WTC11 (cell line): ENCODE data around the gene NR3C2. TPM values are rescaled to one million over a fixed set of nuclear protein-coding genes. Genes with fewer than 3 reads are reported as not detected.

ENCODE experiments used
- ATAC-seq: fragments of 200-7000 bp; cut with Tn5 transposase; 2 replicates; pipeline ENCODE4 v1.10.0; 2021; ENCODE audit warnings: mild to moderate bottlenecking, moderate library complexity
- CTCF ChIA-PET: fragments of 300-600 bp; sonication (Branson Sonifier 250); formaldehyde crosslinking; loops from one replicate; lab custom pipeline; 2021; ENCODE audit warnings: antibody characterized with exemption; lab: Charles Lee
- POLR2A ChIA-PET: fragments of 350-600 bp; sonication (Branson Sonifier 250); formaldehyde crosslinking; loops from one replicate; lab custom pipeline; 2021; ENCODE audit warnings: antibody characterized with exemption; lab: Charles Lee
- DNase-seq: peaks from one replicate; pipeline ENCODE4 v3.0.0; 2021; ENCODE audit warnings: low spot score
- H3K27ac Mint-ChIP-seq: 2 replicates; pipeline ENCODE4 v1.8.0; 2021; ENCODE audit warnings: mixed read lengths
- H3K27me3 Mint-ChIP-seq: 2 replicates; pipeline ENCODE4 v1.8.0; 2021; ENCODE audit warnings: low read depth, mild to moderate bottlenecking, moderate library complexity, mixed read lengths
- H3K36me3 Mint-ChIP-seq: 2 replicates; pipeline ENCODE4 v1.8.0; 2021; ENCODE audit warnings: mixed read lengths
- H3K4me1 Mint-ChIP-seq: 2 replicates; pipeline ENCODE4 v1.8.0; 2022; ENCODE audit warnings: mixed read lengths
- H3K4me3 Mint-ChIP-seq: 2 replicates; pipeline ENCODE4 v1.8.0; 2021; ENCODE audit warnings: mild to moderate bottlenecking, moderate library complexity, mixed read lengths
- H3K9me3 Mint-ChIP-seq: 2 replicates; pipeline ENCODE4 v1.8.0; 2021; ENCODE audit warnings: mixed read lengths
- ATF6 ChIP-seq: sonication (generic); formaldehyde crosslinking; IDR thresholded peaks from 2 replicates; pipeline ENCODE4 v1.8.1; 2023; ENCODE audit warnings: mild to moderate bottlenecking, missing genetic modification reagents
- EMX1 ChIP-seq: fragments of 250-450 bp; sonication (Bioruptor Pico); IDR thresholded peaks from 2 replicates; pipeline ENCODE4 v1.8.0; 2021; ENCODE audit warnings: mild to moderate bottlenecking
- ESRRA ChIP-seq: sonication (generic); formaldehyde crosslinking; IDR thresholded peaks from 2 replicates; pipeline ENCODE4 v1.8.1; 2022; ENCODE audit warnings: mild to moderate bottlenecking, missing genetic modification reagents, borderline replicate concordance
- GABPB1 ChIP-seq: sonication (generic); formaldehyde crosslinking; IDR thresholded peaks from 2 replicates; pipeline ENCODE4 v1.8.1; 2023; ENCODE audit warnings: mild to moderate bottlenecking, missing genetic modification reagents
- JUN ChIP-seq: sonication (generic); formaldehyde crosslinking; IDR thresholded peaks from 2 replicates; pipeline ENCODE4 v1.8.0; 2023; ENCODE audit warnings: mild to moderate bottlenecking, missing genetic modification reagents
- MAX ChIP-seq: sonication (generic); formaldehyde crosslinking; IDR thresholded peaks from 2 replicates; pipeline ENCODE4 v1.8.0; 2022; ENCODE audit warnings: mild to moderate bottlenecking, missing genetic modification reagents
- PRRX2 ChIP-seq: fragments of 250-450 bp; sonication (Bioruptor Pico); IDR thresholded peaks from 2 replicates; pipeline ENCODE4 v1.8.0; 2021; ENCODE audit warnings: mild to moderate bottlenecking
- STAT6 ChIP-seq: sonication (generic); formaldehyde crosslinking; conservative IDR thresholded peaks from 2 replicates; pipeline ENCODE4 v1.8.1; 2023; ENCODE audit warnings: mild to moderate bottlenecking, low read depth, missing genetic modification reagents, moderate library complexity
- TEAD1 ChIP-seq: sonication (generic); formaldehyde crosslinking; IDR thresholded peaks from 2 replicates; pipeline ENCODE4 v1.8.0; 2022; ENCODE audit warnings: mild to moderate bottlenecking, missing genetic modification reagents
- TEAD4 ChIP-seq: sonication (generic); formaldehyde crosslinking; IDR thresholded peaks from 2 replicates; pipeline ENCODE4 v1.8.0; 2022; ENCODE audit warnings: mild to moderate bottlenecking, missing genetic modification reagents
- ZBTB43 ChIP-seq: sonication (generic); formaldehyde crosslinking; IDR thresholded peaks from 2 replicates; pipeline ENCODE4 v1.8.1; 2023; ENCODE audit warnings: mild to moderate bottlenecking, missing genetic modification reagents
- ZNF232 ChIP-seq: sonication (generic); formaldehyde crosslinking; IDR thresholded peaks from 2 replicates; pipeline ENCODE4 v1.8.0; 2022; ENCODE audit warnings: mild to moderate bottlenecking, missing genetic modification reagents
- ZNF281 ChIP-seq: sonication (generic); formaldehyde crosslinking; IDR thresholded peaks from 2 replicates; pipeline ENCODE4 v1.8.0; 2023; ENCODE audit warnings: mild to moderate bottlenecking, missing genetic modification reagents
- total RNA-seq: library from RNA; stranded (reverse); gene quantifications from 3 replicates; pipeline ENCODE4 v1.2.3, GENCODE V29; 2021
- TF ChIP-seq, protein P1 (sequence below): sonication (generic); formaldehyde crosslinking; IDR thresholded peaks from 2 replicates; pipeline ENCODE4 v1.8.1; 2023; ENCODE audit warnings: mild to moderate bottlenecking, moderate library complexity, missing genetic modification reagents
- TF ChIP-seq, protein P2 (sequence below): sonication (generic); formaldehyde crosslinking; IDR thresholded peaks from 2 replicates; pipeline ENCODE4 v1.8.0; 2022; ENCODE audit warnings: missing genetic modification reagents
- TF ChIP-seq, protein P3 (sequence below): sonication (generic); formaldehyde crosslinking; IDR thresholded peaks from 2 replicates; pipeline ENCODE4 v1.8.1; 2022; ENCODE audit warnings: missing genetic modification reagents, borderline replicate concordance

NR3C2 gene
- total RNA-seq, 1 experiment from 2014 or later, result 2.8 TPM

- Mint-ChIP-seq H3K27me3 (no peaks in the 10 kb centered on the region), H3K36me3 (peaks cover 6% of the 10 kb centered on the region), H3K4me3 (no peak overlapping the region), H3K27ac (no peak overlapping the region), H3K4me1 (peaks cover 32% of the 10 kb centered on the region), H3K9me3 (peaks cover 19% of the 10 kb centered on the region)
- ATAC-seq (no peak), DNase-seq (no peak)
- POLR2A ChIA-PET, result no interaction called here
- CTCF ChIA-PET, result no interaction called here
- TF ChIP-seq ATF6 (no peak), MAX (CRISPR knock-in tag) (no peak), ZNF281 (CRISPR knock-in tag) (no peak), TEAD1 (CRISPR knock-in tag) (no peak), ESRRA (CRISPR knock-in tag) (no peak), STAT6 (CRISPR knock-in tag) (no peak), EMX1 (no peak), ZBTB43 (CRISPR knock-in tag) (no peak), JUN (no peak), PRRX2 (CRISPR knock-in tag) (no peak), ZNF232 (no peak), GABPB1 (CRISPR knock-in tag) (no peak), TEAD4 (no peak)
- TF ChIP-seq, protein P1, sequence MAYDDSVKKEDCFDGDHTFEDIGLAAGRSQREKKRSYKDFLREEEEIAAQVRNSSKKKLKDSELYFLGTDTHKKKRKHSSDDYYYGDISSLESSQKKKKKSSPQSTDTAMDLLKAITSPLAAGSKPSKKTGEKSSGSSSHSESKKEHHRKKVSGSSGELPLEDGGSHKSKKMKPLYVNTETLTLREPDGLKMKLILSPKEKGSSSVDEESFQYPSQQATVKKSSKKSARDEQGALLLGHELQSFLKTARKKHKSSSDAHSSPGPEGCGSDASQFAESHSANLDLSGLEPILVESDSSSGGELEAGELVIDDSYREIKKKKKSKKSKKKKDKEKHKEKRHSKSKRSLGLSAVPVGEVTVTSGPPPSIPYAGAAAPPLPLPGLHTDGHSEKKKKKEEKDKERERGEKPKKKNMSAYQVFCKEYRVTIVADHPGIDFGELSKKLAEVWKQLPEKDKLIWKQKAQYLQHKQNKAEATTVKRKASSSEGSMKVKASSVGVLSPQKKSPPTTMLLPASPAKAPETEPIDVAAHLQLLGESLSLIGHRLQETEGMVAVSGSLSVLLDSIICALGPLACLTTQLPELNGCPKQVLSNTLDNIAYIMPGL (CRISPR knock-in tag), result no peak
- TF ChIP-seq, protein P2, sequence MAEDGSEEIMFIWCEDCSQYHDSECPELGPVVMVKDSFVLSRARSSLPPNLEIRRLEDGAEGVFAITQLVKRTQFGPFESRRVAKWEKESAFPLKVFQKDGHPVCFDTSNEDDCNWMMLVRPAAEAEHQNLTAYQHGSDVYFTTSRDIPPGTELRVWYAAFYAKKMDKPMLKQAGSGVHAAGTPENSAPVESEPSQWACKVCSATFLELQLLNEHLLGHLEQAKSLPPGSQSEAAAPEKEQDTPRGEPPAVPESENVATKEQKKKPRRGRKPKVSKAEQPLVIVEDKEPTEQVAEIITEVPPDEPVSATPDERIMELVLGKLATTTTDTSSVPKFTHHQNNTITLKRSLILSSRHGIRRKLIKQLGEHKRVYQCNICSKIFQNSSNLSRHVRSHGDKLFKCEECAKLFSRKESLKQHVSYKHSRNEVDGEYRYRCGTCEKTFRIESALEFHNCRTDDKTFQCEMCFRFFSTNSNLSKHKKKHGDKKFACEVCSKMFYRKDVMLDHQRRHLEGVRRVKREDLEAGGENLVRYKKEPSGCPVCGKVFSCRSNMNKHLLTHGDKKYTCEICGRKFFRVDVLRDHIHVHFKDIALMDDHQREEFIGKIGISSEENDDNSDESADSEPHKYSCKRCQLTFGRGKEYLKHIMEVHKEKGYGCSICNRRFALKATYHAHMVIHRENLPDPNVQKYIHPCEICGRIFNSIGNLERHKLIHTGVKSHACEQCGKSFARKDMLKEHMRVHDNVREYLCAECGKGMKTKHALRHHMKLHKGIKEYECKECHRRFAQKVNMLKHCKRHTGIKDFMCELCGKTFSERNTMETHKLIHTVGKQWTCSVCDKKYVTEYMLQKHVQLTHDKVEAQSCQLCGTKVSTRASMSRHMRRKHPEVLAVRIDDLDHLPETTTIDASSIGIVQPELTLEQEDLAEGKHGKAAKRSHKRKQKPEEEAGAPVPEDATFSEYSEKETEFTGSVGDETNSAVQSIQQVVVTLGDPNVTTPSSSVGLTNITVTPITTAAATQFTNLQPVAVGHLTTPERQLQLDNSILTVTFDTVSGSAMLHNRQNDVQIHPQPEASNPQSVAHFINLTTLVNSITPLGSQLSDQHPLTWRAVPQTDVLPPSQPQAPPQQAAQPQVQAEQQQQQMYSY, result no peak
- TF ChIP-seq, protein P3, sequence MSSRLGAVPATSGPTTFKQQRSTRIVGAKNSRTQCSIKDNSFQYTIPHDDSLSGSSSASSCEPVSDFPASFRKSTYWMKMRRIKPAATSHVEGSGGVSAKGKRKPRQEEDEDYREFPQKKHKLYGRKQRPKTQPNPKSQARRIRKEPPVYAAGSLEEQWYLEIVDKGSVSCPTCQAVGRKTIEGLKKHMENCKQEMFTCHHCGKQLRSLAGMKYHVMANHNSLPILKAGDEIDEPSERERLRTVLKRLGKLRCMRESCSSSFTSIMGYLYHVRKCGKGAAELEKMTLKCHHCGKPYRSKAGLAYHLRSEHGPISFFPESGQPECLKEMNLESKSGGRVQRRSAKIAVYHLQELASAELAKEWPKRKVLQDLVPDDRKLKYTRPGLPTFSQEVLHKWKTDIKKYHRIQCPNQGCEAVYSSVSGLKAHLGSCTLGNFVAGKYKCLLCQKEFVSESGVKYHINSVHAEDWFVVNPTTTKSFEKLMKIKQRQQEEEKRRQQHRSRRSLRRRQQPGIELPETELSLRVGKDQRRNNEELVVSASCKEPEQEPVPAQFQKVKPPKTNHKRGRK (CRISPR knock-in tag), result no peak
Measured at GRCh38 chr4:148101790-148102189, 340.4 kb downstream of the NR3C2 start.
